GM12875 (cell line): Measurements from ENCODE around the gene SLC39A3.

Experiments
- H3K4me3 ChIP-seq: one replicate; pipeline ENCODE4 v1.5.1; 2011; ENCODE audit warnings: low read depth, low read length, control low read depth
- CTCF ChIP-seq: IDR thresholded peaks from 2 replicates; pipeline ENCODE4 v1.5.1; 2011; ENCODE audit warnings: low read depth, mild to moderate bottlenecking, control low read depth, inconsistent platforms, low read length, moderate library complexity, borderline replicate concordance; ENCODE audit not compliant: insufficient read depth

SLC39A3 gene

GRCh38 chr19:2703077-2703437, 36.8 kb downstream of the SLC39A3 start:
- H3K4me3 ChIP-seq = no peak overlapping the region
- TF ChIP-seq CTCF = no peak

DNA sequence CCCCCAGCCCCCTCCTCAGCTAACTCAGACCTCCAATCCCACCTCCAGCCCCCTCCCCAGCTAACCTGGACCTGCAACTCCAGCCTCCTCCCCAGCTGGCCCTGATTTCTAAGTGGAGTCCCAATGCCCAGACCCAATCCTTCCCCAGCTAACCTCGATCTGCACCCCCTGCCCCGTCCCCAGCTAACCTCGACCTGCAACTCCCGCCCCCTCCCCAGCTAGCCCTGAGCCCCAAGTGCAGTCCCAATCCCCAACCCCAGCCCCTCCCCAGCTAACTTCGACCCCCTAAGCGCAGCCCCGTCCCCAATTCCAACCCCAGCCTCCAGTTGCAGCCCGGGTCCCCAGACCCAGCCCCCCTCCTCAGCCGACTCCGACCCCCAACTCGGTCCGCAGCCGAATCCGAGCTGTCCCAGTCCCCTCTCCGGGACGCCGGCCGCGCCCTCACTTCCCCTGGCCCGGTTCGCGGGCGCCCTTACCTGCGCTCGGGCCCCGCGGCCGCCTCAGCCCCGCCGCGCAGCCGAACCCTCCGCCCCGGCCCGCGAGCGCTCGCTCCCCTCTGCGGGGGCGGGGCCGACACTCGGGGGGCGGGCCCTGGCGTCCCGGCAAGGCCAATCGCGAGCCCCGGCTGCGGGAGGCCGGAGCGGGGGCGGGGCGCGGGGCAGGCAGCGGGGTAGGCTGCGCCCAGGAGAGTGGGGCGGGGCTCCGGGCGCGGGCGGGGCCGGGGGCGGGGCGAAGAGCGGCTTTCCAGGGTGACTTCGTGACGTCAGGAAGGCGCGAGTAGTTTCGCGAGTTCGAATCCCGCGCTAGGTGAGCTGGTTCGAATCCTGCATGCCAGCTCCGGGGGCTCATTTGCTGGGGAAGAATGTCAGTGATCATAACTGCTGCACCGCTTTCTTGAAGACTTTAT, 37.4 kb downstream of the SLC39A3 start, which contains the start of gene GNG7:
Gene GNG7, minus strand, starts transcription at position 525 of the 907 bp plus-strand sequence. CDS start 182,006 bp downstream, outside the sequence.
- peak within 1 kb of the TSS; percentile 75 for H3K4me3 ChIP-seq

GRCh38 chr19:2701361-2702169, 38.3 kb downstream of the SLC39A3 start:
- H3K4me3 ChIP-seq = peak overlapping the region; percentile 75
- no peak for TF ChIP-seq CTCF

More for the DNA sequence above, 37.4 kb downstream of the SLC39A3 start, which contains the start of gene GNG7:
- no peak for TF ChIP-seq CTCF

DNA sequence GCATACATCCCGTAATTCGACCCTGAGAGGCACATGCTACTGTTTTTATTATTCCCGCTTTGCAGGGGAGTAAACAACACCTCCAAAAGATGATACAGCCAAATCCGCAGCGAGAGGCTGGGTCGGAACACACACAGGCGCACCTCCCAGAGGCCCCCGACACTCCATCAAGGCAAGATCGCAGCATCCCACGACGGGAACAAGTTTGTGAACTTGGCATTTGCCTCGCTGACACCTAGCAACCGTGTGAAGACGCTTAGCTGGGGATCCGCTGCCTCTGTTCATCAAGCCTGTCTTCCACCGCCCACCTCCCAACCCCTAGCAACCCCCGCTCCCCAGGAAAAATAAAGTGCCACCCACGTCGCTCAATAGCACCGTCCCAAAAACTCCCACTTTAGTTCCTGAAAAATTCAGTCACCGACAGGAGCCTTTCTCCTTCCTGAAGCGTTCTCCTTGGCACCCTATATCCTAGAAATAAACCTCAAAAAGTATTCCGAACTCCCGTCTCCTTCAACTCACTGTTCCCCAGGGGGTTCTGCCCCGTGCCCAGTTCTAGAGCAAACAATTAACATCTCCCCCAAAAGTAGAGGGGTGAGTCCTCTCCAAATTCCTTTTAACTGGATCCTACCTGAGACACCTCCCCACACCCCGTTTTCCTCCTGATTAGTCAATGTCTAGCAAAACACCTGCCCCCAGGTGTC, 39.0 kb downstream of the SLC39A3 start:
- H3K4me3 ChIP-seq = peak overlapping the region; percentile 75
- no peak for TF ChIP-seq CTCF

DNA sequence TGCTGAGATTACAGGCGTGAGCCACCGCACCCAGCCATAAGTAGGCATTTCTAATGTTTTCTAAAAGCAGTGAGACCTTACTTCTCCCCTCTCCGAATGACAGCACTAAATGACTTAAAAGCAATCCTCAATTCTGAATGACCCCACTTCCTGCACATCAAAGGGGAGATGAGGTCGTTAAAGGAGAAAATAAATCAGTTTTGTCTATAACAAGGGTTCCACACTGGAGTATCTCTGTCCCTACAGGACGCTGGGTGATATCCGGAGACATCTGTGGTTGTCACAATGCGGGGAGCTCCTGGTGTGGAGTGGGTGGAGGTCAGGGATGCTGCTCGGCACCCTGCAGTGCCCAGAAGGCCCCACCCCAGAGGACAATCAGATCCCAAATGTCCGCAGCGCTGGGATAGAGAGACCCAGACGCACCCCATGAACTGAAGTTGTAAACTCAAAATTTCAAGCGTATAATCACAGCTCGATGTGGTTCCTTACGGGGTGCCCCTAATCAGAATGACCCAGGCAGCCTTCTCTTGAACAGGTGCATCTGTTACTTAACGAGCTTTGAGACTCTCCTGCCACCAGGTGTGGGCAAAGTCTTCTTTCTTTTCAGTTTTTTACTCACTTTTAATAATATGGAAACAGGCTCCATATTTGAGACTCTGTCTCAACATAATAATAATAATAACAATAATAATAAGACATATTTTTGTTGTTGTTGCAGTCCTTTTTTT, 40.2 kb downstream of the SLC39A3 start:
- H3K4me3 ChIP-seq = peak overlapping the region; percentile 16
- no peak for TF ChIP-seq CTCF

DNA sequence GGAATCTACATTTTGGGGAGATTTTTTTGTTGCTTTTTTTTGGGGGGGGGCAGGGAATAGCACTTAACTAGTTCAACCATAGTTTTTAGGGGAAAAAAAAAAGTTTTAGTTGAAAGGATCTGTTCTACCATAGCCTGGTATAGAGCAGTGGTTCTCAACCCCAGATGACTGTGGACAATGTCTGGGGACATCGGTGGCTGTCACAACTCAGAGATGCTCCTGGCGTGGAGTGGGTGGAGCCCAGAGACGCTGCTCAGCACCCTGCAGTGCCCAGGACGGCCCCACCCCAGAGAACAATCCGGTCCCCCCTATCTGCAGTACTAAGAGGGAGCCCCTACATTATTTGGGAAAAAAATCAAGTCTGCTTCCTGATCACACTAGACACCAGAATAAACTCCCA, 45.6 kb downstream of the SLC39A3 start:
- TF ChIP-seq CTCF = no peak
- H3K4me3 ChIP-seq = no peak overlapping the region
